Cardiac muscle cell (in vitro differentiated cells and primary cell): Measurements from ENCODE around the gene SLC2A9. TPM values are rescaled to one million over a fixed set of nuclear protein-coding genes. Genes with fewer than 3 reads are reported as not detected.
A peak's percentile ranks its signal among the peaks of the same experiment; 100 is the strongest.
"Not testable (repeated sequence)": the region's sequence is repeated elsewhere in the genome, so short reads cannot be mapped to it uniquely, and the experiment has no call there.

Source experiments
- DNase-seq, 2 donors: peaks; one replicate each; pipeline versions ENCODE4 v3.0.0 to v3.0.0-alpha.2; 2010 to 2017; ENCODE audit warnings: low read depth in 1 of 2, low spot score in 1 of 2
- H3K27ac ChIP-seq: fragments of 200-600 bp; sonication (generic); 2 replicates; pipeline ENCODE4 v1.5.1; 2016
- H3K27me3 ChIP-seq: fragments of 200-600 bp; sonication (generic); 2 replicates; pipeline ENCODE4 v1.6.0; 2016; ENCODE audit warnings: control low read depth
- H3K36me3 ChIP-seq: fragments of 200-600 bp; sonication (generic); 2 replicates; pipeline ENCODE4 v1.5.1; 2016; ENCODE audit warnings: control low read depth
- H3K4me1 ChIP-seq: fragments of 200-600 bp; sonication (generic); 2 replicates; pipeline ENCODE4 v1.8.1; 2017; ENCODE audit warnings: low read depth, mild to moderate bottlenecking, mixed run types
- H3K4me3 ChIP-seq: fragments of 200-600 bp; sonication (generic); 2 replicates; pipeline ENCODE4 v1.5.1; 2016; ENCODE audit warnings: mild to moderate bottlenecking
- H3K9me3 ChIP-seq: fragments of 200-600 bp; sonication (generic); 2 replicates; pipeline ENCODE4 v1.5.1; 2017; ENCODE audit warnings: low read depth, mild to moderate bottlenecking, control low read depth
- CTCF ChIP-seq: IDR thresholded peaks from 2 replicates; pipeline ENCODE4 v1.5.1; 2012; ENCODE audit warnings: low read depth, mild to moderate bottlenecking, low read length
- polyA plus RNA-seq: library from polyadenylated mRNA; unstranded; fragments of >200 nt; fragmentation: Nextera tagmentation; extraction: Ambion mirVana; gene quantifications from 2 replicates; pipeline ENCODE4 v1.2.1, GENCODE V29; 2016
- total RNA-seq: library from RNA; depleted of rRNA; stranded (reverse); fragments of >200 nt; gene quantifications from 2 replicates; pipeline ENCODE4 v1.2.3, GENCODE V29; 2016

SLC2A9 gene
- total and polyA plus RNA-seq, 2 experiments from 2014 or later = 0.42 to 1.1 TPM

- Histone ChIP-seq H3K4me1 (no peaks in the 10 kb centered on the region), H3K27ac (no peak overlapping the region), H3K9me3 (no peaks in the 10 kb centered on the region), H3K27me3 (no peaks in the 10 kb centered on the region), H3K4me3 (no peak overlapping the region), H3K36me3 (no peaks in the 10 kb centered on the region)
- TF ChIP-seq CTCF = no peak
- DNase-seq = no peak
Observed at GRCh38 chr4:9792381-9792780, 228.9 kb downstream of the SLC2A9 start.

- not testable (repeated sequence) for H3K9me3 ChIP-seq, H3K4me3 ChIP-seq, H3K36me3 ChIP-seq, DNase-seq, H3K27ac ChIP-seq, H3K4me1 ChIP-seq
- H3K27me3 ChIP-seq = peaks cover 40% of the 10 kb centered on the region
Observed at GRCh38 chr4:9785891-9786290, 235.4 kb downstream of the SLC2A9 start.

GRCh38 chr4:9782136-9782436, 239.2 kb downstream of the SLC2A9 start:
- peaks cover 54% of the 10 kb centered on the region for H3K27me3 ChIP-seq
- H3K4me1 ChIP-seq = no peaks in the 10 kb centered on the region
- no peak overlapping the region for H3K27ac ChIP-seq
- no peak for TF ChIP-seq CTCF
- no peaks in the 10 kb centered on the region for H3K36me3 ChIP-seq
- DNase-seq = no peak
- H3K9me3 ChIP-seq = no peaks in the 10 kb centered on the region
- no peak overlapping the region for H3K4me3 ChIP-seq

GRCh38 chr4:9781343-9782135, 239.8 kb downstream of the SLC2A9 start, which contains the start of gene DRD5:
Gene DRD5 (plus strand): TSS chr4:9781634. CDS start chr4:9782030, 396 bp downstream.
- H3K4me3 ChIP-seq = peak within 1 kb of the TSS; percentile 16
- H3K4me1 ChIP-seq = no peaks in the 10 kb centered on the region
- peaks cover 54% of the 10 kb centered on the region for H3K27me3 ChIP-seq
- DNase-seq = peak in 1 of 2 donors; percentile 43
- no peaks in the 10 kb centered on the region for H3K9me3 ChIP-seq
- TF ChIP-seq CTCF = no peak
- H3K27ac ChIP-seq = no peak within 1 kb of the TSS
- H3K36me3 ChIP-seq = no peaks in the 10 kb centered on the region

Other genes with a start within 250 kb of the SLC2A9 start
- gene DRD5, start 239.9 kb downstream of the SLC2A9 start, total RNA-seq = not detected in 2 replicates
- gene DRD5, start 239.9 kb downstream of the SLC2A9 start, polyA plus RNA-seq = not detected in 2 replicates
- 198 and 258 TPM in 2 replicates for gene WDR1, start 95.3 kb upstream of the SLC2A9 start, total RNA-seq
- 276 and 347 TPM in 2 replicates for gene WDR1, start 95.3 kb upstream of the SLC2A9 start, polyA plus RNA-seq